ENCODE data around the gene KRTAP5-5.
"Not testable (repeated sequence)": the region's sequence is repeated elsewhere in the genome, so short reads cannot be mapped to it uniquely, and the experiment has no call there.

The KRTAP5-5 gene

DNA sequence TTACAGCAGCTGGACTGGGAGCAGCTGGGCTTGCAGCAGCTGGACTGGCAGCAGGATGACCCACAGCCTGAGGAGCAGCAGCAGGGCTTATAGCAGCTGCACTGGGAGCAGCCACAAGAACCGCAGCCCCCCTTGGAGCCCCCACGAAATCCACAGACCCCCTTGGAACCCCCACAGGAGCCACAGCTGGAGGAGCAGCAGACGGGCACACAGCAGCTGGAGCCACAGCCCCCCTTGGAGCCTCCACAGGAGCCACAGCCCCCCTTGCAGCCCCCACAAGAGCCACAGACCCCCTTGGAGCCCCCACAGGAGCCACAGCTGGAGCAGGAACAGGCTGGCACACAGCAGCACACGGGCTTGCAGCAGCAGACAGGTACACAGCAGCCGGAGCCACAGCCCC lies 21.7 kb upstream of the KRTAP5-5 start:
- not testable (repeated sequence) for DNase-seq

DNA sequence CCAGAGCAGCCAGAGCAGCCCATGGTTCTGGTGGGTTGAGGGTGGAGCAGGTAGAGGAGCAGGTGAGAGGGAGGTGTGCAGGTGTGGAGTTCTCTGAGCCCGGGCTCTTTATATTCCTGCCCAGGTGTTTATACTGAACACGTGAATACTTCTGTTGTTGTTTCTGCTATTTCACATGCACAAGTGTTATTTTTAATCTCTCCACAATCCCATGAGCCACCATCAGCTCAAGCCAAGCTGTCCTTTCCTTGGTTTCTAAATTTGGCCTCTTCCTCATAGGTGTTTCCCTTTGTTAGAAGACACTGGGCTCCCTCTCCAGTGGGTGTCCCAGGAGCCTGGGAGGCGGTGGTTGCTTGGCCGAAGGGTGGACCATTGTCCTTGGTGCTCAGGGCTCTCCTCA lies 21.2 kb upstream of the KRTAP5-5 start, which contains the start of gene KRTAP5-3:
Gene KRTAP5-3, minus strand, starts transcription at position 101 of the 400 bp plus-strand sequence. Its CDS starts 78 bp downstream, at position 23.
- no peak for DNase-seq

DNA sequence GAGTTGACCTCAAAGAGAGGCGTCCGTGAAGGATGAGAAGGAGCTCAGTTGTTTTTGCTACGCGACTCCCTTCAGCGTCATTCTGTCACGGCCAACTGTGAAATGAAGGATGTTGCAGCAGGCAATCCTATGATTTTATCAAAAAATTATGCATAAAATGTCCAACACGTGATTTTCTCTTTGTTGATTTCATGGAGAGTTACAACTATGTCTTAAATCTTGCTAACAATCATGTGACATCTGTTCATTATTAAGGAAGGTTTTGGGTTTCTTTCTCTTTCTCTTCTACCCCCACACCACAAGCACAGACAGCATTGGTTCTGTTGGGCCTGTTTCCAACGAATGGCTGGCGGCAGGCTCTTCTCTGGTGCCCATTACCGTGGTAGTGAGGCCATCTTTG lies 11.3 kb upstream of the KRTAP5-5 start:
- DNase-seq = no peak

DNA sequence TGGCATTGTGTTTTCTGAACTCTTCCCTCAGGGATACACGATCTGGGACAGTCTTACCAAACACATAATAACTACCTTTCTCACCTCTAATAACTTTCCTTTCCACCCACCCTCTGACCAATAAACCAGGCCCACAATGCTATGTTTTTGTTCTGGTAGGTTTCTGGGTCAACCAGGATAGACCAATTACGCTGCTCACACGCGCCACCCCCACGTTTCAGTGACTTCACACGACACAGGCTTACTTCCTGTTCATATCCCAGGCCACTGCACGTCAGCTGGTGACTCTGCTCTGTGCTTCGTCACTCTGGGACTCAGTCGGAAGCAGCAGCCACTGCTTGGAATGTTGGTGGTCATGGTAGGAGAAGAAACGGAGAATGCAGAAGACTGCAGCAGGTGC lies 10.1 kb upstream of the KRTAP5-5 start:
- no peak for DNase-seq

DNA sequence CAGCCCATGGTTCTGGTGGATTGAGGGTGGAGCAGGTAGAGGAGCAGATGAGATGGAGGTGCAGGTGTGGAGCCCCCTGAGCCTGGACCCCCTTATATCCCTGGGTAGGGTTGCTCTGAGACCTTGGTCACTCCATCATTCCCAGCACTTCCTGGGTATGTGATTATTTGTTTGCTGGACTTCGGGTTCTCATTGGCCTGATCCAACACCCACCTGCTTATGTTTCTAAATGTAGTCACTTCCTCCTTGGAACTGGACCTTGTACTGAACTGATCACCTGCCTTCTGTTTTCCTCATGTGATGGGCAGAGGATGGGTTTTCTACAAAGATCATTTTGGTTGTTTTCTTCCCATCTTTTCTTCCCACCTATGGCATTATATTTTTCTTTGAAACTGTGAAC lies 7.5 kb upstream of the KRTAP5-5 start, which contains the start of gene KRTAP5-4:
Gene KRTAP5-4, minus strand, starts transcription at position 53 of the 400 bp plus-strand sequence. Its CDS starts 45 bp downstream, at position 8.
- DNase-seq = no peak

DNA sequence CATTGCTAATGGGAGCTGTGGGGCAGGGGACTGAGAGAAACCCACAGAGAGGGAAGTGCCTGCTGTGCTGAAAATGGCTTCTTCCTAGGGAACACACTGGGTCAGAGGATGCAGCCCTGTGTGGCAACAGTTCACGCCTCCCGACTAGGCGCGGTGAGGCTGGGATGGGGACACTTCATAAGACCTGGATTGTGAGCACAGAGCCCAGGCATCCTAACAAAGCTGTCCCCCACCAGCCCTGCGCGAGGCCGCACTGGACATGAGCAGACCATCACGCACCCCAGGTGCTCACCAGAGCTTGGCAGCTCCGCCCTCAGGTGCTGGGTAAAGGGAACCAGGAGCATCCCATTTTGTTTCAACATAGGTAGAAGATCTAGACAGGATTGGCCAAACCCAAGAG lies 5.9 kb upstream of the KRTAP5-5 start:
- DNase-seq = no peak

DNA sequence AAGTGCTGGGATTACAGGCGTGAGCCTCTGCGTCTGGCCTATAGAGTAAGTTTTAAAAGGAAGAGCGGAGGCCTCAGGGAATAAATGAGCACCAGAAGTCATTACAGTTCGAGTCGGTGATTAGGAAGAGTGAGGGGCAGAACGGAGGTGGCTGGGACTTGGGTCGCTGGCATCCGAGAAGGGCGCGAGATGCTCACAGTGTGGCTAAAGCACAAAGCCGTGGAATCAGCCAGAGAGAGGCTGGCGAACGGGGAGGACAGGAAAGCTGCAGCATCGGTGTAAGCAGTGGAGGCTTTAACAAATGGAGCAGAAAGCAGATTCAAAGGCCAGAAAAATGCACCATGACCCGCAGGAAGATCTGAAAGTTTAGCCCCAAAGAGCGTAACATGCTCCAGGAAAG lies 5.0 kb upstream of the KRTAP5-5 start:
- DNase-seq = no peak

DNA sequence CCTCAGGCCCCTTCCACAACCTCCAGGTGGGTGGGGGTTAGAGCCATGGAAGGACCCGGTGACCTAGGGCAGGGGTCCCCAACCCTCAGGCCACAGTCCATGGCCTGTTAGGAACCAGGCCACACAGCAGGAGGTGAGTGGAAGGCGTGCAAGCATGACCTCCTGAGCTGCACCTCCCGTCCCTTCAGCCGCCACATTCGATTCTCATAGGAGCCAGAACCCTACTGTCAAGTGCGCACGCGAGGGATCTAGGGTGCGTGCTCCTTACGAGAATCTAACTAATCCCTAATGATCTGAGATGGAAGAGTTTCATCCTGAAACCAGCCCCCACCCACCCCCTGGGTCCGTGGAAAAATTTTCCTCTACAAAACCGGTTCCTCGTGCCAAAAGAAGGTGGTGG lies 4.0 kb upstream of the KRTAP5-5 start:
- no peak for DNase-seq

DNA sequence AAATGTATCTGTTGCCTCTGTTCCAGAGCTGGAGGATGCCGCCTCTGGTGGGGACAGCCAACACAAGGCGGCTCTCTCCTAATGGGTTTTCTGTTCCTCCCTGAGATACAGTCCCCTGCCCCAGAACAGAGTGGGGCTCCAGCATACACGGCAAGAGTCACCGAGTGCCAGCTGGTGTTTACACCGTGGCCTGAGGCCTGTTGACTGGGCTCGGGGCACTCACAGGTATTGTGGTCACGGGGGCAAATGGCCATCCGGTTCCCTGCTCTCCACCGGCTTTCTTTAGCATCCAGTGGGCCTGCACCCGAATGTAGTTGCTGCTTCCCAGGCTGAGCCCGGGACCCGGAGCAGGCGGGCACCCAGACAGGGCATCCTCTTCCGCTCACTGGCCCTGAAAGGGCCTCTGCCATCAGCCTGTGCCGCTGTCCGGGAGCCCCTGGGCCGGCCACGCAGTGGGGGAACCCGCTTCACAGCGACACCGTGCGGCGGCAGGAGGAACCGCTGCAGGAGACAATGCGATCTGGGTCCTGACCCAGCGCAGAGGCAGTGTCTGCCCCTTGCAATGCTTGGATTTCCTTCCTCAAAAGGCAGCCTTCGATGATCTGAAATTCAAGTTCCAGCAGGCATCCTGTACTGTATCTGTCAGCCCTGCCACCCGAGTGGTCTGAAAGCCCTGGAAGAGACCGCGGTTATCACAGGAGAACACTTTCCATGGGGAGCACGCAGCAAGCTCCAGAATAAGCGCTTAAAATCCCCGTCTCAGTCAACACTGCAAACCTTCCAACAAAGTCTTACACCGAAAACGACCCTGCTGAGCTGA lies 859 bp upstream of the KRTAP5-5 start:
- DNase-seq = no peak

DNA sequence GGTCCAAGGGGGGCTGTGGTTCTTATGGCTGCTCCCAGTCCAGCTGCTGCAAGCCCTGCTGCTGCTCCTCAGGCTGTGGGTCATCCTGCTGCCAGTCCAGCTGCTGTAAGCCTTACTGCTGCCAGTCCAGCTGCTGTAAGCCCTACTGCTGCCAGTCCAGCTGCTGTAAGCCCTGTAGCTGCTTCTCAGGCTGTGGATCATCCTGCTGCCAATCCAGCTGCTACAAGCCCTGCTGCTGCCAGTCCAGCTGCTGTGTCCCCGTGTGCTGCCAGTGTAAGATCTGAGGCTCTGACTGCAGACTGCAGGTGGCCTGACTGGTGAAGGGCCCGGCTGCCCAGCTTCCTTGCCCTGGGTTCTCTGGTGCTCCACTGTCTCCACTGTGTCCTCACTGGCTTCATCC lies 696 bp downstream of the KRTAP5-5 start:
- DNase-seq = no peak

DNA sequence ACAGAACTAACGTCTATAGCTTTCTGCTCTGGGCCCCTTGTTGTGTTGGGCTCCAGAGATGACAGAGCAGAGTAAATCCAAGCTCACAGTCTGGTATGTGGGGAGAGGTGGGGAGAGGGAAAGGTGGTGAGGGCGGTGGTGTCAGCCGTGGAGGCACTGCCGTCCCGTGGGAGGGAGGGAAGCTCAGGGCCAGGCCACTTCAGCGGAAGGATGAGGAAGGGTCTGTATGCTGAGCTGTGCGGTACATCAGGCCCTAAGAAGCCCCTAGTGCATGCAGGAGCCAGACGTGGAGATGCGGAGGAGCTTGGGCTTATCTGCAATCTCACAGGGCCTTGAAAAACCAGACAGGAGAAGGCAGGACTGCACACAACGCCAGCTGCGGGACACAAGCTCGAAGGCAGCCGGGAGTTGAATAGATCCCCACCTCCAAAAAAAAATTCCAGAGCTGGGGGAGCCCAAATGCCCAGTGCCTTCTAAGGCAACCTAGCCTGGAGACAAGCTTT lies 1.5 kb downstream of the KRTAP5-5 start:
- DNase-seq = no peak

DNA sequence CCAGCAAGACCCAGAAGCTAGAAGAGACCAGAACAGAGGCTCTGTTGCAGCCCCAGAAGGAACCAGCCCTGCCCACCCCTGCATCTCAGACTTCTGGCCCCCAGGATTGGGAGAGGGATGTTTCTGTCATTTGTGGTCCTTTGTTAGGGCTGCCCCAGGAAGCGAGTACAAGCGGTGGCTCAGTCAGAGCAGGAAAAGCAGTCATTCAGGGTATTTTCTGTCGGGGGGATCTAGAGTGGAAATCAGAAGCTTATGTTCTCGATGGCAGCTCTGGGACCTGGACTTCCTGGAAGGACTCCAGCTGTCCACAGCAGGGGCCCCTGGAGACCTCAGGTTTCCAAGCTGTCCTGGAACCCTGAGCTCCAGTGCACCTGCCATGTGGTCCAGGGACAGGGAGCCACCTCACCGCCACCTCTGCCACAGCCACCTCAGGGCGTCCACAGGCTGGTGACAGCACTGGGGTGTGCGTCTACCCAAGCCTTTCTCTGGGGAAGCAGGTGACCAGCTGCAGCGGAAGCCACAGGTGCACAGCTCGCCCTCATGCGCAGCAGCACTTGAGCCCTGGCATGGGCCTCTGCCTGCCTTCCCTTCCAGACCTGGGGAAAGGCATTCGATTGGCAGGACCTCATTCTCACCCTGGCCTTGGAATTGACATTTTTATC lies 2.6 kb downstream of the KRTAP5-5 start:
- no peak for DNase-seq

DNA sequence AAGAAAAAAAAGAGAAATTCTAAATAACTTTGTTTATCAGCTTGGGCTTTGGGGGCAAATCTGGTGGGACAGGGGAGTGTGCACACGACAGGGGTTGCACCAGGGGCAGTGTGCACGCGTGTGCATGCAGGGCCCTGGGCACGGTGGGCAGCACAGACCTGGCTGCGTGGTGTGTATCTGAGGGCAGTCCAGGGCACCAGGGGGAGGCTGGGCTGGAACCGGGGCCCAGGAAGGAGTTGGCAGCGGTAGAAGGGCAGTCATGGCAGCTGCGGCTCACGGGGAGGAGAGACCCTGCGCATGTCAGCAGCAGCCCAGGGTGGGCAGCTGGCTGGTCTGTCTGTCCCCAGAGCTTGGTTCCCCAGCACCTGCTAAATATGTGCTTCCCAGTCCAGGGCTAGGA lies 4.3 kb downstream of the KRTAP5-5 start:
- DNase-seq = no peak

DNA sequence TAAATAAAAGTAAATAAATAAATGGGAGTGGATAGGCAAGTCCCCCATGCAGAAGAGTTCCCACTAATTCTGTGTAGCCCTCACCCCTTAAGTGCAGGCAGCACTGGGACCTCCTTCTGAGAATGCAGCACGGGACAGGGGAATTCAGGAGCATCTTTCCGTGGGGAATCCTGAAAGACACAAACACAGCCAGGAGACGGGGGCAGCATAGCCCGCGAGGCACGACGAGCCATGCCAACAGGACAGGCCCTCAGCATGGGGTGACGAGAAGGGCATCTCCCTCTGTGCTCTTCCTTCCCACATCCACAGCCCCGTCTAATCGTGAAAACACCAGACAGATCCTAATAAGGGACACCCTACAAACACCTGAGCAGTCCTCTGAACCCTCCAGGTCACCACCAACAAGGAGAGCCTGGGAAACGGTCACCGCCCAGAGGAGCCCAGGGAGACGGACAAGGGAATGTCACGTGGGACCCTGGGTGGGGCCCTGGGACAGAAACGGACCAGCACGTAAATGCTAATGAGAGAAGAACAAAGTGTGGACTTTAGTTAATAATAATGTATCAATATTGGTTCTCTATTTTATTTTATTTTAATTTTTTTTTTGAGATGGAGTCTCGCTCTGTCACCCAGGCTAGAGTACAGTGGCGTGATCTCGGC lies 6.8 kb downstream of the KRTAP5-5 start:
- DNase-seq = no peak

DNA sequence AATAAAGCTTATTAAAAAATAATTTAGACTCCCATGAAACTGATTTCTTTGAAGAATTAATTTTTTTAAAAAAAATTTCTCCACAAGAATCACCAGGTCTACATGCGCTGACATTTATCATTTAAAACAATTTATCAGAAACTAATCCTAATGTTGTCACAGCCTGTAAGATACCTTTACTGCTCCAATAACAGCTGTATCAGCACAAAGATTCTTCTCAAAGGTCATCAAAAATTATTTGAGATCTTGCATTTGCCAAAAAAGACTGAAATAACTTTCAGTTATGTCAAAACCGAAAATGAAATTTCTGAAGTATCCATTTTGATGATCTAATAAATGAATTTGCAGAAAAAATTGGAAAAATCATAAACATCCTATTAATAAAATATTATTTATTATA lies 8.1 kb downstream of the KRTAP5-5 start:
- no peak for DNase-seq

DNA sequence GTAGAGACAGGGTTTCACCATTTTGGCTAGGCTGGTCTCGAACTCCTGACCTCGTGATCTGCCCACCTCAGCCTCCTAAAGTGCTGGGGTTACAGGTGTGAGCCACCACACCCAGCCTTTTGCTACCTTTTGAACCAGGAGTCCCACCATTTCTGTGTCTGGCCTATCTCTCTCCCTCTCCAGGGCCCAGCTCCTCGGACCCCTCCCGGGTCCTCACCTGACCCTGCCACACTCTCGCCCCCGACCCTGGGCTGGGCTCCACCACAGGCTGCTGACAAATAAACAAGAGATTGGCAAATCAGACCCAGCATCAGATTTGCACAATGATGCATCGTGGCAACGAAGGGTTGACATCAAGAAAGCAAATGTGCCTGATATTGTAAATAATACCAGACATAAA lies 8.8 kb downstream of the KRTAP5-5 start:
- DNase-seq = no peak

DNA sequence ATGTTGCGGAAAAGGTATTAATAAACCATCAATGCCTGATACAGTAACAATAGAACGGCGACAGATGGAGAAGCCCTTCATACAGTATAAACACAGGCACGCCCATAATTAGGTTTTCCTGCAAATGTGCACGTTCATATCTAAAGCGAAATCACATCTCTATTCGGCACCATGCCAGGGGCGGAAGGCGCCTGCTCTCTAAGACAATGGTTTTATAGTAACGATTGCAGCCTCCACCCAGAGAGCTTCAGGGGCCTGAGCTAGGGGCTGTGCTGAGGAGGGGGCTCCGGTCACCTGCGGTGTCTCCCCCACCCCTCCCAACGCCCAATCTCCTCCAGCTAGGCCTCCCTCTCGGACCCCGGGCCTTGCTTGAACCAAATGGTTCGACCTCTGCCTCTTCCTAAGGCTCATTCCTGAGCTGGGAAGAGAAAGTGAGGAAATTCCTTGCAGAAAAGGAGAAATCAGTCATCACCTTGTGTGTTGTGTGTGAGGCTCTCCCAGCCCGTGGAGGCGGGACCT lies 9.6 kb downstream of the KRTAP5-5 start:
- peak; percentile 29 for DNase-seq

DNA sequence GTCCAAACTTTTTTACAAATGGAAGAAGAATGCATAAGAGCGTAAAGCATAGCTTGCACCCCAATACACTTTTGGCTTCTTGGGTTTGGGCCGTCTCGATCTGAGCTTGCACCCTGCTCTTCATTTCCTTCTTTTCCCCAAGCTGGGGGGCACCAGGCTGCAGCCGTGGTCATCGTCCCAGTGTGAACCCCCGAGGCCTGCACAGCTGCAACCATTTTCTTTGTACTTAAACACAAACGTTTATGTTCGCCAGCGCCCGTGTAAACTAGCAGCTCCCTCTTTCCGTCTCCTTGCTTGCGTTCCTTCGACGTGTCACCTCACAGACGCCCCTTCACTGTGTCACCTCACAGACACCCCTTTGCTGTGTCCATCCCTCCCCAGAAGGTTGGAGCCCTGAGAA lies 10.1 kb downstream of the KRTAP5-5 start:
- no peak for DNase-seq

DNA sequence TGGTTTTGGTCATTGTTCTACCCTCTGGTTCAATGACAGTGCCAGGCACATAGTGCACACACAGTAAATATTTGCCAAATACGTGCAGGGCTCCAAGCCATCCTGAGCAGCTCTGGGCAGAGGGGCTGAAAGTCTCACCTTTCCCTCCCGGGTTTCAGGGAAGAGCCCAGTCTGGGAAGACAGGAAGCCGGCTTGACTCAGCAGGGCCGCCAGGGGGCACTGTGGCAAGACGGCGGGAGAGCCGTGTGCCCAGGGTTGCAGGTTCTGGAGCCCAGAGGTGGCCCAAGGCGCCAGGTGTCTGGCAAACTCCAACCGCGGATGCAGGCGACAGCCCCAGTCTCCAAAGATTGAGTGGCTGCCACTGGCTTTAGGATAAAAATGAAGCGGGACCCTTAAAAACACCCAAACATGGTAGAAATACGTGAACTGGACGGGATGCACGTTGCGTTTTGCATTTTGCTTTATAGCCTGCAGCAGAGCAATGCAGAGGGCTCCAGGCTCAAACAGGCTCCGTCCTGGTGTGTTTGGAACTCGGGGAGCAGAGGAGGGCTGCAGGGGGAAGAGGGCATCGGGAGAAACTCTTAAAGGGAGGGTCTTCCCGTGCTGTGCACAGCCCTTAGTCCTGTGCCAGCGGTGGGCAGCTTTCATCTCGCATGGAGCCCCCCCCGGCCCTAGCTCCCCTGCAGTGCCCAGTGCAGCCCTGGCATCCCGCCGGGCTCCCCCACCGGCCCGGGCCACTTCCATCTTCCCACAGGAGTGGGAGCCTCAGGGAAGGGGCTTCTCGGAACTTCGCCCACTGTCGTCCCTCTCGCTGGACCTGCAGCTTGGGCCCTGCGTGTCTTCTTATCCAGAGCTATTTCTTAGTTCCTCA lies 10.7 kb downstream of the KRTAP5-5 start:
- DNase-seq = no peak

DNA sequence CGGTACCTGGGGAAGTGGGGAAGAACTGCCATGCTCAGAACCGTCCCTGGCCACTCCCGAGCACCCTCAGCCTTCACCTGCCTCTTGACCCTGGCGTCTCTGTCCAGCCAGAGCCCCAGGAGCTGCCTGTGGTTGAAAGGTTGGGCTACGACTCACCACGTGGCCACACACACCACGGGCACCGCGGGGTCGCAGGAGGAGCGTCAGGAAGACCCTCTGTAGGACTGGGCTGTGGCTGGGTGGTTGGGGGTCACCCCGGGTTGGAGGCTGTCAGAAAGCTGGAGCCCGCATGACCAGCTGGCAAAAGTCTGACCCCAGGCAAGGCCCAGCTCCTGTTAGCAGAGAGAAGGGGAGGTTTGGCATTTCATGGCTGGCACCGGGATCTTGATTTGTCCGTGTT lies 11.5 kb downstream of the KRTAP5-5 start:
- no peak for DNase-seq

DNA sequence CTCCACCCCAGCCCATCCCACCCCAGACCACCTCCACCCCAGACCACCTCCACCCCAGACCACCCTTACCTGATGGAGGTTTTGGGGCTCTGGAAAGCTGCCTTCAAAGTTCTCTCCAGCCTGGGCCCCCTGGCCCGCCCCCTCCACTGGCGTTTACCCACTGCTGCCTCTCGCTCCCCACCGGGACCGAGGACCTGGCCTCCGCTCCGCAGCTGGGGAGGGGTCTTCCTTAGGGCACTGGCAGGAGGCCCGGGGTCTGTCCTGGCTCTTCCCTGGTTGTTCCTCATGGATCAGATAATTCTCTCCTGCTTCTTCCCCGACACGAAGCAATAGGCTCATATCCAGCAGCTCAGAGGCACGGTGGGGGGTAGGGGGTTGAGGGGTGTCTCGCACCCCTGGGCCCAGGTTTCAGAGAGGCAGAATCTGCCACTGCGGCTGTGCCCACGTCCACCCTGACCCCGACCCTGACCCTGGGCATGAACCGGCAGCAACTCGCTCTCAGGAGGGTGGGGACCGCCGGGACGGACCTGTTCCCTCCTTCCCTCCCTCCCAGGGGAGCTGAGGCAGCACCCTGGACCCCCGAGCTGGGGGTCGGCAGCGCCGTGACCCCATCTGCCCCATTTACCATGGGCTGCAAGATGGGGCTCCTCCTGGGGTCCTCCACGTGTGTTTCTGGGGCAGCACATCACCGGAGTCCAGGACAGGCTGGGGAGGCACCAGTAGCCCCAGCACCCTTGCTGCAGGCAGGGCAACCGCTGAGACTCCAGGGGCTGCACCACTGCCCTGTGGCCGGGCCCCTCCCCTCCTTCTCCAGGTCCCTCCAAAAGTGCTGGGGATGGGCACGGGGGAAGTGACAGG lies 12.9 kb downstream of the KRTAP5-5 start:
- no peak for DNase-seq
